NCI-H524 (cell line): Measurements from ENCODE around the gene ARNT2.

Experiments used
- DNase-seq, 2 experiments: peaks; one replicate each; lab custom pipeline; 2025; lab: John Stamatoyannopoulos, UW

ARNT2 gene

DNA sequence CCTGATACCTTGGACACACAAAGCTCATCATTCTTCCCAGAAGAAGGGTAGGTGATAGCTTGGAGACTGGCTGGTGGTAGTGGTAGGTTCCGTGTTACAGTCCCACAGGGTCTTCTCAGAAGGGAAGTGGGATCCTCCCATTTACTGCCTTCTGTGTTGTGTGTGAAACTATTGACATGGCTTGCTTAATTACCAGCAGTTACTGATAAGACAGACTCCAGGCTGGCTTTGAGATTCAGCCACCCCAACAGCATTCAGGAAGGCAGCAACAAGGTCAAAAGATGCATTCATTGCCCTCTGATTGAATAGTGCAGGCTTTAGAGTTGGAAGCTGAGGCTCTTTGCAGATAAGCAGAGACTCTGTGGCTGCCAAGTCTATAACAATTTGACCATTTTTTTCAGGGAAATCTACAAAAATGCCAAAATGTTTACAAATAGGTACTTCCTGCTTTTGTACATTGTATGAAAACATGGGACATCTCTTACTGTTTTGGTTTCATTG, 7.7 kb downstream of the ARNT2 start:
- DNase-seq, result no peak

DNA sequence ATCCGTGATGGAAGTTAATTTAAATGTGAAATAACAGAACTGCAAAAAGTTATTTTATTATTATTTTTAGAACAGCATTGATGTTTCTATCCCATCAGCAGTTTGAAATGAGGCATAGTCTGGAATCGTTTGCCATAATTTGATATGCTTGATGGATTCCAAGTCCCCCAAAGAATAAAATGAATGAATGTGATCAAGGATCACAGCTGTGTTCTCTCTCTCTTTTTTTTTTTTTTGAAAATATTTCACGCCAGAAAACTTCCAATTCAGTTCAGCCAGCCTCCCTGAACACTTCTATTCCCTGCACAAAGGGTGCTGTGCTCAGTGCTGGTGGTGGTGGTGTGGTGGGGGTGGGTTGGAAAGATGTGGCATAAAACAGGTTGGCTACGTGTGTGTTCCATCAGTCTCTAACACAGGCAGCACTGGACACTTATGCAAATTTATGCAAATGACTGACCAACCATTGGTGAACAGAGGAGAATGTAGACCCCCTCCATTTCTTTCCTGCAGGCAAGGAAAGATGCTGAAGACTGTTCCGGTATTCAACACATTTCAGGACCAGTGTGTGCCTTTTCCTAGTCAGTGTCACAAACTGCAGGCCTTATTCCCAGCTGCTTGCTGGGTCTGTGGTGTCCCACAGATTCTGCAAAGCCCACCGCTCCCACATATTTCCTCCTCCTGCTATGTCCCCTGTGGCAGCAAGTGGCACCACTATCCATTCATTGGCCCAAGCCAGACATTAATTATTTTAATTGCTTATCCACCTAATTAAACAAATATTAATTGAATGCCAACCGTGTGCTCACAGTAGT, 10.6 kb downstream of the ARNT2 start:
- DNase-seq, result no peak

DNA sequence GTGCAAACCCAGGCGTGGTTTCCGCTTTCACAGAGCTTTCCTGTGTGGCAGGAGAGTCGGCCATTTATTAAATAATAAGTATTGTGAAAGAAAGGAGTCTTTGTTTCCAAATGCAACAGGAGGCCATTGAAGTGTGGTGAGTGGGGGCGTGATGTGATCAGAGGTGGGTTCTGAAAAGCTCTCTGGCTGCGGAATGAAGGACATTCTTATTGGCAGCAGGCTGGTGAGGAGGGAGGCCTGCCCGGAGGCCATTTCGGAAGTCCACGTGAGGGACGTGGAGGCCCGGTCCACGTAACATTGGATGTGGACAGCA, 11.1 kb downstream of the ARNT2 start:
- no peak for DNase-seq

DNA sequence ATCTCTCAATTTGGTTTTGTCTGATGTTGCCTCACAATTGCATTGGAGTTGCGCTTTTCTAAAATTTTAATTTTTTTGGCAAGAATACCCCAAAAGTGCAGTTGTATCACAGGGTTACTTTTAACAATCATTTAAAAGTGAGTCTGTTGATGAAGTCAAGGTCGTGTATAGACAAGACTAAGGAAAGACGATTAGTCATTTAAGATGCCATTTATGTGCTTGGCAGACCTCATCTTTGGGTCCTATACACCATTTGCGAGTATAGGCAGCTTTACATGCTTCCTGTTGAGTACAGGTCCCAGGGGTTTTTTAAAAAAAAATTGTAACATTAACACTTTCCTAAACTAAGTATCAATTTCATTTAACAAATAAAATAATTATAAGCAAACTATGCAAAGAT, 12.5 kb downstream of the ARNT2 start:
- no peak for DNase-seq

DNA sequence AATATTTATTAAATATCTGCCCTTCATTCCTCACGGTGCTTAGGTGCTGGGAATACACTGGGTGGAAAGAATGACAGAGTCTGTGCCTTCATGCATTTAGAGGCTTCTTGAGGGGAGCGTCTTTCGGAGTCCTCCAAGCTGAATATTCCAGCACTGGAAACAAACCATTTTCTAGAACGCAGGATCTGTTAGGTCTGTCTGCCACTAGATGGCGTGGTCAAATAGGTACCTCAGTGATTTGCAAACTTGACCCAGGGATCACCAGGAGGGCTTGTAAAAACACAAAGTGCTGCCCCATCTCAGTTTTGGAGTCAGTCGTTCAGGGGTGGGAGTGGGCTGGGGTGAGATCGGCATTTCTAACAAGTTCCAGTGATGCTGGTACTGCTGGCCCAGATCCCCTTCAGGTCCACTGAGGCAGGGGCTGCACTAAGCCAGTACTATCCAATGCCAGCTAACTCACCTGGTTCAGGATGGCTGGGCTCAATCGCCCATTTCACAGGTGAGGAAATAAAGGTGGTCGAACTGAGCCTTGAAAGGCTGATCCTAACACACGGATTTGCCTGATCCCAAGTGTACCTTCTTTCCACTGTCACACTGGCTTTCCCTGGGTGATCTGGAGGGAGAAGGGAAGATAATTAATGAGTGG, 14.8 kb downstream of the ARNT2 start:
- peak; percentile 10 to 56 for DNase-seq

DNA sequence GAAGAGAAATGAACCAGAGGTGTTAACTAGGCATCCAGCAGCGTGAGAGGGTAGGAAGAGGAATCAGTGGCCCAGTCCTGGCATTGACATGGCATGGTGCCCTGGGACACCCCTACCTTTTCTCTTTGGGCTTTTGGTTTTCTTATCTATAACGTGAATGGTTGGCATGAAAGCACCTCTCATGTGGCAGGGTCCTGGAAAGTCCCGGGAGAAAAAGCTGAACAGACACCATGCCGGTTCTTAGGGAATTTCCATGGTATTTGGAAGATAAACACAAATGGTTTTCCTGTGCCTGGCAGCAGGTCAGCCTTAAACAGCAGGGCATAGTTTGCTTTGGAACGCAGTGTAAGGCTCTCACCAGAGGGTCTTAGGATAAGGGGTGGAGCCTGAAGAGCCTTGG, 15.4 kb downstream of the ARNT2 start:
- no peak for DNase-seq

DNA sequence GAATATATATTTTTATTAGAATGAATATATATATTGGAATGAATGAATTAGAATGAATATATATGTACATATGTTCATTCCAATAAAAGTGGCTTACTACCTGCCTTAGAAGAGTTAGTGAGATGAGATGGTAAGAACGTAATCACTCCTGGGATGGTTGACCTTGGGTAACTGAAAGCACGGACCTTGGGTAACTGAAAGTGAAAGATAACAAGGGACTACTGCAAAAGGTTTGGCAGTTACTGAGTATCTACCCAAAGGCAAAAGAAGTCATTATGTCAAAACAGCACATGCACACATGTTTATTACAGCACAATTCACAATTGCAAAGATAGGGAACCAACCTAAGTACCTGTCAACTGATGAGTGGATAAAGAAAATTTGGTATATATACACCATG, 16.5 kb downstream of the ARNT2 start:
- no peak for DNase-seq

DNA sequence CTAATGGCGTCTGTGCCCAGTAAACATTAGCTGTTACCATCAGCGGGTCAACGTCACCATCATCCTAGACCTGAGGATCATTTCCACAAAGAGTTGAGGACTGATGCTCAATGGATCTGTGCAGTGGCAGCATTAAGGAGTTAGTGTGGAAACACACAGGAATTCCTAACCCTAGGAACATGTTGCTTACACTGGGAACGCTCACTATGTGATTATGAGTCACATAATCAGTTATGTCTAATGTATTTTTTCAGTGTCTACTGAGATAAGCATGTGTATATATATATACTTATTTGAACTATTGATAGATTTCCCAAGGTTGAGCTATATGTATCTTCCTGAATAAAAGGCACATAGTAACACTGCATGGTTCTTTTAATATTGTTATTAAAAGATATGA, 19.0 kb downstream of the ARNT2 start:
- DNase-seq, result no peak

DNA sequence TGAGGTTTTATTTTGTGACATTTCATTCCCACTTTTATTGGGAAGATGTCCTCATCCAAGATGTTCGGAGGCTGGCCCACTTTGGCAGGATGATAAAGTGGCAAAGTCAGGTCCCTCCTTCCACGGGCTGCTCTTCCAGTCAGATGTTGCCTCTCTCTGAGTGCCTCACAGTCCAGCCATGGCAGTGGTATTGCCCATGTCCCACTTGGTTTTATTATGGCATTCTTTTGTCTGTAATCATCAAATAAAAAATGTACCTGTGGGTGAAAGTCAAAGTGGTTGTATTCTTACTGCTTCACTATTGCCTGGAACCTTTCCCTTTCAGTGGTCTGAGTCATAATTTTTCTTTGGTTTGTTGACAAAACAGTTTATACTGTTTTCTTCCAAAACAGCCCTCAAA, 20.2 kb downstream of the ARNT2 start:
- DNase-seq, result no peak

DNA sequence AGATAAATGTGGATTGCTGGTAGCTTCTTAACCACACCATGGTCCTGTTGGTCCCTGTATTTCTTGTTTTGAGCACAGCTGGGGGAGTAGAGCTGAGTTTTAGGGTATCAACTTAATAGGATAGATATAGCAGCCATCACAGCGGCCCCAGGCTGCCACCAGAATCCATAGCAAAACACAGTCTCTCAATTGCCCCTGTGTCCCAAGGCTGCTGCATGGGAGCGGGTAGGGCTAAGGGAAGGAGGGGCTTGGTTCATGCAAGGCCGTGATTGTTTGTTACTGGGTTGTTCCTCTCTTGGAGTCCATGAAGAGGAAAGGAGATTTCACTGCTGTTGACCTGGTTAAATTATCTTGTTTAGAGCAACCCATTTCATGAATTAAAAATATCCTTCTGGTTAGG, 22.1 kb downstream of the ARNT2 start:
- no peak for DNase-seq

DNA sequence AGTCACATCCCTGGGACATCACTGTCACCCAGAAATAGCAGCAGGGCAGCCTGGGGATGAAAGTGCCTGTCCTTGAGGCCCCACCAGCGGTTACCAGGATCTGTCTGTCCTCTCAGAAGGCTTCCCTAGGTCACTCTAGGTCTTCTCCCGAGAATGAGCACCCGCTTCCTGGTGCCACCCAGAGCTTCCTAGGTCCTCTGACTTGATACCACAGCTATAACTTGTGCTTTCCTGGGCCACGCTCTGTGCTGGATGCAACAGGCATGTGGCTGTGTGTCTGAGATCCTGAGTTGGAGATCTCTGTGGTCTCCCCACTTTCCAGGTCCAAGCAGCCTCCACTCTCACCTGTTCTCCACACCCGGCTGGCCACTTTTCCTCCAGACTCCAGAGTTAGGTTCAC, 25.8 kb downstream of the ARNT2 start:
- no peak for DNase-seq

DNA sequence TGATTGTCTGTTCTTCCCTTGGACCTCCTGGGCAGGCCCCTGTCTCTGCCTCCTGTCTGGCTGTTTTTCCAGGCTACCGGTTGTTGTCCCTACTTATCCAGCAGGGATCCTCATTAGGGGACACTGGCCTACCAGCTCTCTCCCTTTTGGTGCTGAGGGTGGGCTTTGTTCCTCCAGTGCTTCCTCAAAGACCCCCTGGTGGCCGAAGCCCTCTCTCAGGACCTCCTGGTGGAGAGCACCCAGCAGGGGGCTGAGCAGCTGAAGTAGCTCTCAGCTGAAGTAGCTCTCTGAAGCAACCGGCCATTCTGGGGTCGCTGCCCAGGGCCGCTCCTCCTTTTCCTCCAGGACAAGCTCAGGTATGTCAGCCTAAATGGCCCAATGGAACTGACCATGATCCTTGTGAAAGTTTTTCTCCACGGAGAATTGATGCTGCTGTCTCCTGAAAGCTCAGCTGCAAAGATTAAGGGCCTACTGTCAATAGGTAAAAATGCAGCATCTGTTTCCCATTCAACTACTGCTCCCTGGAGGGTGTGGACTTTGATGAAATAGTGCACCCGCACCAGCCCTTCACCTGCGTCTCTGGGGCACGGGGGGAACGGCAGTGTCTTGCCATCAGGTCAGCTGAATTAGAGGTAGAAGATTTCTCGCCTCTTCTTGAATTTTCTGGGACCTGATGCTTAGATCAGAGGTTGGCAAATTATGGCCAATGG, 27.6 kb downstream of the ARNT2 start:
- peak in 1 of 2 experiments; percentile 27 for DNase-seq

DNA sequence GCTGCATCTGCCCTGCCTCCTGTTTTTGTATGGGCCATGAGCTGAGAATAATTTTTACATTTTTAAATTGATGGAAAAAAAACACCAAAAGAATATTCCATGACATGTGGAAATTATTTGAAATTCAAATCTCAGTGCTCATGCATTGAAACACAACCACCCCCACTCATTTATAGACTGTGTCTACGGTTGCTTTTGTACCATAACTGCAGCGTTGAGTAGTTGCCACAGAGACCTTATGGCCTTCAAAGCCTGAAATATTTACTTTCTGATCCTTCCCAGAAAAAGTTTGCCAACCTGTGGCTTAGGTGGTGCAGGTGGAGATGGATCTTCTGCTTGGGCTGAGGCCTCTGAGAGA, 28.1 kb downstream of the ARNT2 start:
- DNase-seq, result no peak

DNA sequence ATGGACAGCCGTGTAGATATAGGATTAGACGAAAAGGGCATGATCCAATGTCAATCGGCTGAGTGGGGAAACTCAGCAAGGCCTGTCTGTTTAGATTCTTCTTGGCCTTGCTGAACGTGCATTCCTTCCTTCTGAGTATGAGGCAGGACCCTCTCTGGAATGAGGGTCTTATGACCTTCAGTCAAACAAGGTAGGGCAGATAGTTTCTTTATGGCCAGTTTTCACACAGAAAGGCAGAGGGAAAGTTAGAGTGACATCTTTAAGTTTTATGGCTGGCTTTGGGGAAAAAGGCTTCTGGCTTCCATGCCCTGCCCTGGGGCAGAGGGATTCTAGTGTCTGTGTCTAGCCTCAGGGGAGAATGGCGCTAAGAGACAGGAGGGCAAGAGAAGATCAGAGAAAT, 29.7 kb downstream of the ARNT2 start:
- no peak for DNase-seq

DNA sequence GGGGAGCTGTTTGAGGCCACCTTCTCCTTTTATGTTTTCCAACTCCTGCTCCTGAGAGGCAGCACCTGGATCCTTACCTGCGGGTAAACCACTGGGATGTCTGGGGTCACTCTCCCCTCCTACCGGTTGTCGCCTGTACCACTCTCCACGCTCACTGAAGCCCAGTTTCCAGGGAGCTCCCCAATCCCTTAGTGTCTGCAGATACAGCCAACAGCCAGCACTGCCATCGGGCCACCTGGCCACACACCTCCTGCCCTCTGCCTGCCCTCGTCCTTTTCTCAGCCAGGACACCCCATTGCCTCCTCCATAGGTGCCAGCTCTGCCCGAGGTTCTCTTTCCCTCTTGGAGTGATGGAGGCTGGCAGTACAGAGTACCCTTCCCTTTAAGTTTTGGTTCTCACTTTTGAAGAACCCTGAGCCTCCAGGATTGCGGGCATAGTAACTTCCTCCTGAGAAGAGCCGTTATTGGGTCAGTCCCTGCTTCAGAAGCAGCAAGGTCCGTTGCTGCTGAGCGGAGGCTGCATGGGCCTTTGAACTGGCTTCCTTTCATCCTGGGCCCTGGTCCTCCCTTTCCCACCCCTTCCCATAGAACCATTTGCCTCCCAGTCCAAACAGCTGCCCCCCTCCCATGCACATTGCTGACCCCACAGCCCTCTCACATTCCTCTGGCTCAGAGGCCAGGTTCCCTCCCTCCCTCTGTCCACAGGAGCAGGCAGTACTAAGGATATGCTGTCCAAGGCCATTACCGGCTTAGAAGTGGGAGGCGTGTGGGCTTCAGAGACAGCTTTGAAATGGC, 30.9 kb downstream of the ARNT2 start:
- DNase-seq, result no peak

DNA sequence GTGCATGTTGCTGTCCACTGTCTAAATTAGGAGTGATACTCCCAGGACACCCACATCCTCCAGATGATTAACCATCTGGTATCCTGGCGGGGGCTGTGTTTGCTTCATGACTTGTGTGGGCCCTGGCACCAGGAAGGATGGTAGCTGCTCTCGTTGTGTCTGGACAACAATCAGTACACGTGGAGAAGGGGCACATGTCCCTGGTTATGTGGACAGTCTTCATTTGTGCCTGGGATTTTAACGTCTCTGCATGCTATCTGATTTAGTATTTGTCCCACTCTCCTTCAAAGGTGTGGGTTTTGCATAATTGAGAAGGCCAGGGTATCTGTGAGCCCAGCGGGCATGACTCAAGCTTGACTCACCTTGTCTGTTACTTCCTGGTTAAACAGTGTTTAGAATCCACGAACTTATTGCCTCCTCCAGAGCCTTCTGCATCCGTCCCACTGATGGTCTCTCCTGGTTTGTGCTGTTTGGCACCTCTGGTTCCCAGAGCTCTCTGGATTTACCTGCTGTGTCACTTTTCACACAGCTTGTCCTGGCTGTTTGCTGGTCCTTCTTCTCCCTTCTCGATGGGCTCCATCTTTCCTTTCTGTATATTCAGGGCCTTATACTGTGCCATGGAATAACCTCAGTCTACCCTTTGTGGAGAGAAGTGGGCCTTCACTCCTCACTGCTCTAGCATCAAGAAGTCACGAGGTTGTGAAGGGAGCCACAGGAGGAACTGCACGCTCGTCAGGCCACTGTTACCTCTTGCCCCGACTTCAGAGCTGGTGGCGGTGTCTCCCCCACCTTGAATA, 32.5 kb downstream of the ARNT2 start:
- DNase-seq, result no peak

DNA sequence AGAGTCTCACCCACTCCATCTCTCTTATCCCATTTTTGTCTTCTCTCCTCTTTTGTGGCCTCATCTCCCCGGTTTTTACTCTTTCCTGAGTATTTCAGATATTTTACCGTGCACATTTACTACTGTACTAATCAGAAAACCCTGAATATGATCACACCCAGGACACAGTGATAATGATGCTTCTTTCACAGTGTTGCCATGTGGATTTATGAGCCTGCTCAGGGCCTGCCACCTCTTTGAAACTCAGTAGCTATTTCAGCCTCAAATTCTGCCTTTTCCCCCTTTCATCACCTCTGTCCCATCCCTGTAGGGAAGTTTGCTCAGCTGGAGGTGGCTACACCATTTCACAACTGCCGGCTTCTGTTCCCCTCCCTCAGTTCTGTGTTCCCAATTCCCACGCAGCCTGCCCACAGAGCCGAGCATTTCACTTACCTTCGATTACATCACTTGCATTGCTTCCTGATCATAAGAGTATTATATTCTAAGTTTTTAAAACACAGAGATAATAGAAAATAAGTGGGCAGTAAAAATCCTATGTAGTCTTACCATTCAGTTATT, 33.2 kb downstream of the ARNT2 start:
- no peak for DNase-seq

DNA sequence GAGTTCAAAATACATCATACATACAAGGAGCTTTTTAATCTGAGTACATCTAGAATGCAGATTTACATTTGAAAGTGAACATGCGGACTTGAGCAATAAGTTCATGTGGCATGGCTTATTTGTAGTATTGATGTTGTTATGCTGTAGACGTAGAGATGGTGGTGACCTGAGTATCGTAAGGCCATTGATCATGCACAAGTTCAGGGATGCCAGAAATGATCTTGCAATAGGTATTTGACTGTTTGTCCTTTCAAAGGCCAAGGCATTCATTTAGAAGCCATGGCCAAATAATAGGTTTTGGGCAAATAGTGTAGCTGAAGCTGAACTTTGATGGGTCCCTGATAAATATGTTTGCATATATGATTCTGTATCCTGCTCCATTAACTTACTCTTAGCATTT, 35.0 kb downstream of the ARNT2 start:
- DNase-seq, result no peak

DNA sequence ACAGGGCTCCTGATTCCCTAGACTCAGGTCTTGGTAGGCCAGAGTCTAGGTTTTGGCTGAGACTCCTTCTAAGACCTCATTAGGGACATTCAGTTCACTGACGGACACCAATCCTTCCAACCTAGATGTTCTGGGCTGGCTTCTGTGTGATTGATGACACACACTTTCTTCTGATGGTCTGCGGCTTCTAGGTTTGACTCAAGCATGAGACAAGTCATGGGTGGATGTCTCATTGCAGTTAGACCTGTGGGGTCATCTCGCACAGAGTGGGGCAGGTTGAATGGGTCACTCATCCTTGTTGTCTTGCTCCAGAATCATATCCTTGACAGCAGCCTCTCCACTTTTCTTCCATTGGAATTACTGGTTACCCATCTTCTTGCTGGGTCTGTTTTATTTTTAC, 35.8 kb downstream of the ARNT2 start:
- DNase-seq, result no peak

DNA sequence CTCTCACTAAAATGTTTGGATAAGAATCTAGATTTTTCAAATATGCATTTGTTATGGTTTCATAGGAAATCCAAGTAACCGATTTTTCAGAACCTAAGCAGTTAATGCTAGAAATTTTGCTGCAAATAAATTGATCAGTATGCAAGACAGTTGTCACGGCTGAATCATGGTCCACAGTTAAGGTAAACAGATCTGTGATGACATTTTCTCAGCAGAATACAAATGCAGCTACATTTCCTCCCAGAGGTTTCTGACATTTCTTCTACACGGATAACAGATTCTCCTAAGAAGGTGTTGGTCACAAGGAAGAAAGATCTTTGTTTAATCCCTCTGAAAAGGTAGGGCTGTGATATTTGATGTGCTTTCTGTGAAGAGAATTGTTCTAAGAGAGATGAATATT, 36.9 kb downstream of the ARNT2 start:
- no peak for DNase-seq

DNA sequence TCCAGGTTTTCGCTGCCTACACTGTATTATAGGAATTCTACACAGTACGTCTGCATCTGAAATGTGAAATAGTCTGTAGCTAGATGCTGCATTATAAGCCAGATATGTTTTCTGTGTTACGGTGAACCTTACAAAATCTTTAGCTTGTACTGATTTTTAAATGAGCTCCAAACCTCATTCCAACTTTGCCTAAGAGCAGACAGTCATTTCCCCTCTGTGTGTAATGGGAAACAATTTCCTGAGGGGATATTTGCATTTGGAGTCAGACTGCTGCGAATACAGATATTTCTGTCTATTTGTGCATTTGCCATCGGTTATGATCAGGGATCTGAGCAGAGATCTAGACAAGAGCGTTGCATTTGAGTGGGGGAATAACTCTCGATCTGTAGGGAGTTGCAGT, 37.5 kb downstream of the ARNT2 start:
- DNase-seq, result no peak
